ENCODE data around the gene C1QL2.

The C1QL2 gene

DNA sequence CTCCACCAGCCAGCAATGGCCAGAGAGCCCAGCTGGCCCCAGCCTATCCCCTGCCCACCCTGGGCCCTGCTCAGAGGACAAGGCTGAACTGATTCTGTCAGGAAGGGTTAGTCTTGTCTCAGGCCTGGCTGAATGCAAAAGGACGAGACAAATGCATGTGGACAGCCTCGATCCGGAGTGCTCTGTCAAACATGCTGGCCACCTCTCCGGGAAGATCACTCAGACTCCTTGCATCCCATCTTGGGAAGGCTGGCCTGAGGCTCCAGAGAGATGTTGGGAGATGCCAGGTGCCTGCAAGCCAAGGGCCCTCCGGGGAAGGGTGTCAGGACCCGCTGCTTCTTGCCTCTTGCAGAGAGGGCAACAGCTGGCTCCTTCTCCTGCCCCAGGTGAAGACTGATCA, 20.2 kb upstream of the C1QL2 start:
- DNase-seq, result no peak

- DNase-seq, result no peak
These were observed 19.3 kb upstream of the C1QL2 start for GRCh38 chr2:119177838-119178190.

- DNase-seq, result no peak
These were observed 18.8 kb upstream of the C1QL2 start for GRCh38 chr2:119177171-119177837.

GRCh38 chr2:119175517-119175916, 17.0 kb upstream of the C1QL2 start:
- no peak for DNase-seq

GRCh38 chr2:119174993-119175347, 16.4 kb upstream of the C1QL2 start:
- DNase-seq, result no peak

GRCh38 chr2:119174216-119174992, 15.9 kb upstream of the C1QL2 start:
- no peak for DNase-seq

- no peak for DNase-seq
These were observed 15.1 kb upstream of the C1QL2 start for GRCh38 chr2:119173556-119174060.

DNA sequence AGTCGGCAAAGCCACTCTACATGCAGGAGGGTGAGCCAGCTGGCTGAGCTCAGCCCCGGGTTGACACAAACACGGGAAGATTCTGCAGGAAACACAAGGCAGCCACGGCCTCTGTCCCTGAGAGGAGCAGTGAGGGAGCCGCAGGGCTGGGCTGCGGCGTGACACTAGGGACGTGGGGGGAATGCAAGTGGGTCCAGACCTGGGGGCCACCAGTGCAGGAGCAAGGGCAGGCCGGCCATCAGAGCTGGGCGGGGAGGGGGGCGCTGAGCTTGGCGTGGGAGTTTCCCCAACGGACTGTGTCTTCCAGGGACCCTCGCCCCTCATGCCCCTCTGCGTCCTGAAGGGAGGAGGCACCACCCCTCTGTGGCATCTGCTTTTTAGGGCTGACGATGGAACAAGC, 12.0 kb upstream of the C1QL2 start:
- DNase-seq, result no peak

GRCh38 chr2:119169717-119170116, 11.2 kb upstream of the C1QL2 start:
- no peak for DNase-seq

DNA sequence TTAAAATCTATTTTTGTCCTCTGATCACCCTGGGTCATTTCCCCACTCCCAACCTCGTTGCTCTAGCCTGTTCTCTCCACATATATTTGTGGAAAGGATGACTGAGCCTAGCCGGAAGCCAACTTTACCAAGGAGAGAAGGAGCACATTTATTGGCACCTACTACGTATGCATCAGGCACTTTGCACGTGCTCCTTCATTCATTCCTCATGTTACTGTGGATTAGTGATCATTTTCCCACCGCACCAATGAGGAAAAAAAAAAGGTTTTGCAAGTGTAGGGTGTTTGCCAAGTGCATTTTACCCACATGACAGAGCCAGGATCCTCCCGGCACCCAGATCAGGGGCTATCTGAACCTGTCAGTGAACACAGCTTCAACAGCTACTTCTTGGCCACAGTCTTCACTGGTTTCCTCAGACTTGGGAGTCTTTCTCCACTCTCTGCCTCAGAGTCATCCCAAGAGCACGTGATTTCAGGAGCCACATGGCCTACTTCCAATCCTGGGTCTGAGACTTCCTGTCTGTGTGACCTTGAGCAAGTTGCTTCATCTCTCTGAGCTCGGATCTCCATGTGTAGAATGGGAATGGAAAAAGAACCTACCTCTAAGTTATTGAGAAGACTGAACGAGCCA, 1.9 kb upstream of the C1QL2 start:
- DNase-seq, result no peak

DNA sequence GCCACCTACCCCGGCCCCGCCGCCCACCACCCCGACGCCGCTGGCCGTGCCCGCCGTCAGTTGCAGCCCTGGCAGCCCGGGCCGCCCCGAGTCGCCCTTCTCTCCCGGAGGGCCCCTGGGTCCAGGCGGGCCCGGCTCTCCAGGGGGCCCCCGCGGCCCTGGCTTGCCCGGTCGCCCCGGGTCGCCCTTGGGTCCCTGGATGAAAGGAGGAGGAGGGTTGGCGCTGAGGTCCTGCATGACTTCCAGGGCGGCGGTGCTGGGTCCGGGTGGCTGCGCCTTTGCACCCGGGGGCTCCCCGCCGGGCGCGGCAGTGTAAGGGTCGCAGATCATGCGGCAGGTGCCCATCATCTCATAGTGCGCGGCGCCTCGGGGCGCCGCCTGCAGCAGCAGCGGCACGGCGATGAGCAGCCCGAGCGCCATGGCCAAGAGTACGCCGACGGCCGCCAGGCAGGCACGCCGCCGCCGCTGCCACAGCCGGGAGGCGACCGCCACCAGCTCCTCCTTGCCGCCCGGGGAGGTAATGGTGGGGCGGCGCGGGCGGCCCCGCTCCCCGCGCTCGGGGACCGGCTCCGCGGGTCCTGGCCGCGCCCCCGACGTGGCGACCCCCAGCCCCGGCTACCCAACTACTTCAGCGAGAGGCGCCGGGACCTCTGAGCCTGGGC, 570 bp downstream of the C1QL2 start:
- no peak for DNase-seq

GRCh38 chr2:119156891-119157773, 1.4 kb downstream of the C1QL2 start:
- no peak for DNase-seq

DNA sequence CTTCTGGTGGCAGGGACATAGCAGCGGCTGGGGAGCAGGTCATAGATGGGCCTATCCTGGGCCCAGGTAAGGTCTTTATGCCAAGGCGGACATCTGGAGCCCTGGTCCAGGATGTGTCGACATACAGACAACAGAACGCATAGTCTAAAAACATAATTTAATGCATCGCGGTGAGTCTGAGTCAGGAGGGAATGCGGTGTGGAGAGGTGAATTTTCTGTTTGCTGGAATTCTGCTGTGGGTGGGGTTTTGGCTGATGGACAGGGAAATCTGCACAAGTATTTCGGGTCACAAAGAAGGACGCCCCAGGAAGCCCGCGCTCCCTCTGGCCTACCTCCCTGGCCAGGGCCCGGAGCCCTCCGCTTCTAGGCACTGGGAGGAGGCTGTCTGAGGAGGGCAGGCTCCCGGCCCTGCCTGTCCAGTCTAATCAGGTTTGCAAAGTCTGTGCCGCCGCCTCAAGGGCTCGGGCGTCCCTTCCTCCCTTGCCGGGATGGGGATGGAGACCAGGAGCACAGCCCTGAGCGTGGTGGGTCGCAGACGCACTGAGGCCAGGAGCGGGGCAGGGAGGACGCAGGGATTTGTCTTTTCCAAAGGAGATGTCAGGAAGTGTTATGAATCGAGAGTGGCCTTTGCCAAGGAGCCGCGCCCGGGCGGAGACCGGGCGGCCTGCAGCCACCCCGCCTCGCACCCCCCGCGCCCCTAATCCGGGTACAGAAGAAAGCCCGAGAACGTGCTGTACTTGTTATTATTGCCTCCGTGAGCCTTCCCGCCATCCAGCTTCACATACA, 2.3 kb downstream of the C1QL2 start:
- DNase-seq, result no peak

DNA sequence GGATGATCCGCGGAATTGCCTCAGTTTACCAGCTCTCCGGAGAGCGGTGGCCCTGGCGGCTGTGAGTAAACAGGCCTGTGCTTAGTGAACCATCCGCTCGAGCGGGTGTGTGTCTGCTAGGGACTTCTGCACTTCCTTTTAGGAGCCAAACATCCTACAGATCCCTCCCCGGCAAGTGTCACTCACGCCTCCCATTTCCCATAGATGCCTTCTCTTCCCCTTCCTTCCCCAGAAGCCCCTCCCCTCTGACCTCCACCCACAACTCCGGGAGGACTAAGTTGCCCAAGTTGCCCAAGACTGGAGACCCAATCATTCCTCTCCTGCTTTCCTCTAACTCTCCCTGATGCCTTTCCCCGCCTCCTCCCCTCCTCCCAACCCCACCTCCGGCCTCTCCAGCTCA, 2.9 kb downstream of the C1QL2 start:
- no peak for DNase-seq

DNA sequence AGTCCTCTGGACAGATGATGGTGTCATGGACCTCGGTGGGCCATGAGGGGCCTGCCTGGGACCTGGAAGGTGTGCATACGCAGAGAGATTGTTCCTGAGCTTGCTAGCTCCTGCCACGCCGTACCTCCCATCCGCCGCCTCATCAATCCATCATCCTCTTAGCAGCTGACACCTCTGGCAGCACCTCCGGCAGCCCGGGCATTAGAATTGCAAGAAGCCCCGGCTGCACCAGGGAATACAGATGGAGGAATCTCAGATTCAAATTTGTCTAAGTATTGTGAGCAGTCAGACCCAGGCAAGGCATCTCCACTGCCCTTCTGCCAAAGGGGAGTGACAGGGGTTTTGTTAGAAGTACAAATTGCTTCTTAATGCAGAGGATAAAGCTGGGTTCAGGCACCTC, 4.5 kb downstream of the C1QL2 start:
- no peak for DNase-seq

DNA sequence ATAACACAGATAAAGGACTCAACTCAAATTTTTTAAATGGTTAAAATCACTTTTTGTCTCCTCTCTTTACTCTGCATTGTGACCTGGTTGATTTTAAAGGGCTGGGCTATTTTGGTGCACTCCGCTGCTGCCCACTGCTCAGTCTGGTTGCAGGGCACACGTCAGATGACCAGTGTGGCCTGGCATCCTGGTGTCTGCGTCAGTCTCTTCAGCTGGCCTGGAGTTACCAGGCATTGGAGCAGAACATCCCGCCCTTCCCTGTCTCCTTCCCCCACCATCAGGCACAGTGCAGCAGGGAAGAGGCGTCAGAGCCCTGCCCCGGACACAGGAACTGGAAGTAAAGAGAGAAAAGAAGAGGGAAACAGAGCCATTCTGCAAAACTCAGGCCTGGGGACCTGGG, 8.9 kb downstream of the C1QL2 start:
- no peak for DNase-seq

DNA sequence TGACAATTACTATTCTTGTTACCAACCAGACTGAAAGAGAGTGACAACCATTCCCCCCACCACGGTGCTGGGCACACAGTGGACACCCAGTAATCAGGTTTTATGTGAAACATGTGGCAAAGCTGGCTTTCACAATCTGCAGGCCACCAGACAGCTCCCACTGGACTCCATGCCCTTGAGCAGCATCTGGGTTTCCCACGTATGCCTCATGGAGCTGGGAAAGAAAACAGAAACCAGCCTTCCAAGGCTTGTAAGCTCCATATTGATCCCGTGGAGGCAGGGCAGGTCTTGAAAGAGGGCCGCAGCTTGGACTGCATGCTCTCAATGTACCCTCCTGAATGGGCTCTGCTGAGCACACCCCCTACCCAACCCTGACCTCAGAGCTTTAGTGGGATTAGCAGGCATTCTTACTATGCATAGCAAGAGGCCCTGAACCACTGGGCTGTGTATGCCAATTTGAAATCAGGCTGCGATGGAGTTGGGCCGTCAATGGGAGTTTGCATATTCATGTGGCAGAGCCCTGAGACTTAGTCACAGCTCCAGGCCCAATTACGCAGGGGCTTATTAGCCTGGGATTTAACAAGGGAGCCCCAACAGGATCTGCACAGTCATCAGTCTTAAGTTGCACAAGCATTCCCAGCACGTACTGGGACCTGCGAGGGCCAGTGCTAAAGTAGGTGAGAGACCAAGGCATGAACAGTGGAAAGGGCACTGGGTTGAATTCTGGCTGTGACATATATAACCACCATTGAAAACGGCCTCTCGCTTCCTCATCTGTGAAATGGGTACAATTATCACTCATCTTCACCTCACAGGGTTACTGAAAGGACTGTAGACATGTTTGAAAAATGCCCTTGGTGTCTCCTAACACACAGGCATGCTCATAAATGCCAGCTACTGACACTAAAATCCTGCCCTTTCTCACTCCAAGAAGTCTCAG, 10.5 kb downstream of the C1QL2 start:
- DNase-seq, result no peak

- no peak for DNase-seq
These were observed 13.7 kb downstream of the C1QL2 start for GRCh38 chr2:119144806-119145205.

- no peak for DNase-seq
These were observed 15.7 kb downstream of the C1QL2 start for GRCh38 chr2:119142824-119143223.

DNA sequence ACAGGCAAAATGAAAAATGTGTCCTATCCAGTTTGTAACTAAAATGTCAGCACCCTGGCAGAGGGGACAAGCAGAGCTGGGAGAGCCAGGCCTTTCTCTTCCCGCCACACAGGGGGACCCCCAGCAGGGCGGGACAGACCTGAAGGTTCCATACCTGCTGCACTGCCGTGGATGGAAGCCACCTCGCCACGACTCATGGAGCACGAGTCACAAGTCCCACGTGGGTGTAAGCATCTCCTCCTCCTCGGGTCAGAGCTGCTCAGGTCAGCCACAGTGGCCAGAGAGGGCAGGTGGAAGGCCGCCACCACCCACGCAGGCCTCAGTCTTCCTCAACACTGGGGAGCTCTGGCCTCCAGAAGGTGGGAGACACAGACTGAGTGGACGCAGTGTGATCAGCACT, 21.0 kb downstream of the C1QL2 start:
- DNase-seq, result no peak

DNA sequence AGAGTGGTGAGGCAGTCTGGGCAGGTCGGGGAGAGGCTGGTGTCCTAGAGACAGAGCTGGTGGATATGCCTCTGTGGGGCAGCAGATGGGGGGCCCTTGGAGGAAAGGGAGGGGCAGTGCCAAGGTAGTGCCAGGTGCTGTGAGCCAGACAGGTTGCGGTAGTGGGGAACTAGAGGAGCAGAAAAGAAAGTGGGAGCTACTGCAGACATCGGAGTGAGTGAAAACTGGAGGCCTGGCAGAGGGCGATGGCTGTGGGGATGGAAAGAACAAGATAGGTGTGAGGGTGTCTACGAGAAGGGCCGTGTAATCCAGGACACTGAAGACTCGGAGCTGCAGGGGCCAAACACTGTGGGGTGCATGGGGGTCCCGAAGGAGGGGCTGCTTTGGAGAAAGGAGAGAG, 21.7 kb downstream of the C1QL2 start:
- no peak for DNase-seq
